Measurements from ENCODE around the gene VWA5A.
"Not testable (repeated sequence)": the region's sequence is repeated elsewhere in the genome, so short reads cannot be mapped to it uniquely, and the experiment has no call there.

Gene VWA5A

DNA sequence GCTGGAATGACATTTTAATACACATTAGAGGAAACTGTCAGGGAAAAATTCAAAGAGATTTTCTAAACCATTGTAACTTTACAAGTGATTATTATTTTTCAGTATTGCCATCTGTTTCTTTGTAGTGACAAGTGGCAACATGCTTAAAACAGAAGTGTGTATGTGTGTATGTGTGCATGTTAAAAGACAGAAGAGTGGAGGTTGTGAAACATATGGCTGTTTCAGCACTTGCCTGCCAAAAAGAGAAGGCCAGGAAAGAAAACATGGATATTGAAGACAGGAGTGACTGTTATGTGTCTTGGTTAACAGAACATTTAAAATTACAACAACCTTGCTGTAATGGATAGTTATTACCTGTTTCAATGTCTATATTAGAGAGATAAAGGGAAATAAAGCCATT, 24.3 kb upstream of the VWA5A start:
- DNase-seq = no peak

DNA sequence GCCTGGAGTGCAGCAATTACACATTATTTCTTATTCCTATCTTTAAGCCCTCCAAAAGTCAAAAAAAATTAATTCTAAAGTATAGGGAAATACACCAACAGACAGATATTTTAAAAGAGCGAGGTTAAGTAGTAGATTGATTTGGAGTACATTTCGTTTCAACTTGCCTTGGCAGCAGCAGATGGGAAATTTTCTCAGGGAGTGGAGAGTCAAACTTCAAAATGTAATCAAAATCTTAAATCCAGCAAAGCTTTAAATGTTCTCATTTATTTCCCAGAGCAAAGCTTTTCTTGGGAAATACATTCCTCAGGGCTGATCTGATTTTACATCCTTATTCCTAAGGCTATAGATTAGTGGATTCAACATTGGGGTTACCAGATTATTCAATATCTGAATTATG, 21.9 kb upstream of the VWA5A start:
- no peak for DNase-seq

GRCh38 chr11:124094731-124095130, 20.5 kb upstream of the VWA5A start:
- DNase-seq = peak in 1 of 51 donors; percentile 23

DNA sequence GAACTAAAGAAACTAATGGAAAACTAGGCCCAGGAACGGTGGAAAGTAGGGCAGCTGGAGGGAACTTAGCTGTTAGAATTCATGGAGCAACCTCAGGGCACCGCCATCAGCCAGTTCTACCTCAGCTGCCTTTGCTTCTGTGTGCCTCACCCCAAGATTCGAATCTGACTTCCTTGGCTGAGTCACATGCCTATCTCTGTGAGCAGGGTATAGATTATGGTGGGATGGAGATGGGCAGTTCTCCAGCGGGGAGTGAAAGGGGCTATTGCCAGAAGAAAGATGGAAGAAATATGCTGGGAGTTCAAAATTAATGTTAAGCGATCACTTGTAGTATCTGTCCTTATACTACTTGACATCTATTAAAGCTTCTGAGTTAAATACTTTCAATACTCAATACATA, 18.9 kb upstream of the VWA5A start:
- DNase-seq = no peak

- no peak for DNase-seq
Observed at GRCh38 chr11:124098141-124098540, 17.1 kb upstream of the VWA5A start.

DNA sequence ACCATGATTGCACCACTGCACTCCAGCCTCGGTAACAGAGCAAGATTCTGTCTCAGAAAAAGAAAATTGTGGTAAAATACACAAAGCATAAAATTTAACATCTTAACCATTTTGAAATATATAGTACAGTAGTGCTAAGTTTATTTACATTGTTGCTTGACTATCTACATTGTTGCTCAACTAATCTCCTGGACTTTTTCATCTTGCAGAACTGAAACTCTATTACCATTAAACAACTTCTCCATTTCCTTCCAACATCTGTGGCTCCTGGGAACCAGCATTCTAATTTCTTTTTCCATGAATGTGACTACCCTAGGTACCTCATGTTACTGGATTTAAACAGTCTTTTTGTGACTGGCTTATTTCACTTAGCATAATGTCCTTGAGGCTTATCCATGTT, 13.5 kb upstream of the VWA5A start:
- DNase-seq = no peak

DNA sequence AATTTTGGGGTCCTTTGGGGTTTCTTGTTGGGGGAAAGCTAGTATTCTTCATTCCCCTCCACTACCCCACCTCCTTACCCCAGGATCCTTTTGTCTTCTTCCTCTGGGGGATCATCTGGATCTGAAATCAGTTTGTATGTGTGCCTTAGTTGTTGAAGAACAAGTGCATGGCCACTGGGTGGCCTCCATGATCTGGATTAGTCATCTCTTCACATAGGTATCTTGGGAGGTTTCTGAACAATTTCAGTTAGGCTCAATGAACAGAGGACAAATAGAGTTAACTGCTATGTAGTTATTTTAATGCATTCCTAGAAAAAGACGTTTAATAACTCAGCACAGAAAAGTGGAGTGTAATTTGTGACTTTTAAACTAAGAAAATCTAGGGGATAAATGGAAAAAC, 7.1 kb upstream of the VWA5A start:
- no peak for DNase-seq

DNA sequence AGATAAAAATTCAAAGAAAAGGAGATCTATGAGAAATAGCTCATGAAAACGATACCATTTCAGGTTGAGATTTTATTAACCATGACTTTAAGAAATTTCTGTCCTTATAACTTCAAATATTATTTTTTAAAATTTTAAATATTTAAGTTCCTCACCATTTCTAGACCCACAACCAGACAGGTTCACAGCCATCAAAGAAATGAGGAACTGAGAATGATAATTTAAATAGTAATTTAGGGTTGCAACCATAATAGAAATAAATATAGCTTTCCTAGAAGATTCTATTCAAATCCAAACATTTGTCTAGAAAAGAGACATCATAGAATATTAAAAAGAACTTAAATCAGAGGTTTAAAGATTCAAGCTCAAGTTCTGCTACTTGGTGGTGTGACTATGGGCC, 5.9 kb upstream of the VWA5A start:
- DNase-seq = no peak

DNA sequence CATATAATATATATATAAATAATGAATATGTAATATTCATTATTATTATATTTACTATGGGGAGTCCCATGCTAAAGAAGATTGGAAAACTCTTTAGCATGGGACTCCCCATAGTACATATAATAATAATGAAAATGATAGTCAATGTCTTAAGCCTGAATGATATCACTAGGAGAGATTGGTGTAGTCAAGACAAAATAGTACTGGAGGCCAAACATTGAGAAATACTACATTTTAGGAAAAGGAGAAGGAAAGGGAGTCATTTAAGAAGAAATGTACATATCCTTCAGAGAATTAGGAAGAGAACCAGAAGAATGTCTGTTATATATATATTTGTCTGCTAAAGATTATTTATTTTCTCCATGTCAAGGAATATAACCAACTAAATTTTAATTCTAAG, 5.0 kb upstream of the VWA5A start:
- no peak for DNase-seq

GRCh38 chr11:124113890-124114289, 1.4 kb upstream of the VWA5A start:
- DNase-seq = no peak

DNA sequence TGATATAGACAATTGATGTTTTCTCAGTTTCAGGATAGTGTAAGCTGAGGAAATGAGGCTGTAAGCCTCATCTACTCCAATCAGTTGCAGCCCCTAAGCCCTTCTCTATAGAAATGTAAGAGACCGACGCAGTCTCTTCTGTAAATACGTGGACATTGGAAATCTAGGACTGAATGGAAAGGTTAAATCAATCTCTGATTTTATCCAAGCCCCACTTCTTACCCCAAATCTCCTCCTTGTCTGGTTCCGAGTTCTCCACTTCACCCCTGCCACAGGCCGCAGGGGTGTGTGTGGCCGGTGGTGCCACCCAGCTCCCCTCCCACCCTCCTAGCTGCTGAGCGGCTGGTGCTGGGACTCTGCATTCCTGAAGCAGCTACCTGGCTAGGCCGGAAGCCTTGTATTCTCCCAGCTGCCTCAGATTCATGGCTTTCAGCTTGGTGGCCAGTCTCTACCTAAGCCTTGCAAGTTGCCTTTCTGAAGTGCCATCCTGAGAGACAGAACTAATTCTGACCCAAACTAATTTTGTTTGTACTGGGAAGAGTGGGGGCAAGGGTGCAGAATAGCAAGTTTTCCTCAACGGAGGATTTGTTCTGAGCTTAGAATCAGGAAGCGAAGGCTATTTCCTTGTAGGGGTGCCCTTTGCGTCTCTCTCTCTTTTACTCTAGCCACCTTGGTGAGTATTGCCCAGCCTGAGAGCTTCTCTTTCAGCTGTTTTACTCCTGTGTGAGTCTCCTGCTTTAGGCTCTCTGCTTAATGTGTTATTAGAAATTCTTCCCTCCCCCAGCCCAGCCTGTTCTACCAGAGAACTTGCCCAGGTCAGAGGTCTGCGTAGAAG, 749 bp downstream of the VWA5A start:
- DNase-seq = peak in 9 of 51 donors; percentile 1 to 39 (median 4)

DNA sequence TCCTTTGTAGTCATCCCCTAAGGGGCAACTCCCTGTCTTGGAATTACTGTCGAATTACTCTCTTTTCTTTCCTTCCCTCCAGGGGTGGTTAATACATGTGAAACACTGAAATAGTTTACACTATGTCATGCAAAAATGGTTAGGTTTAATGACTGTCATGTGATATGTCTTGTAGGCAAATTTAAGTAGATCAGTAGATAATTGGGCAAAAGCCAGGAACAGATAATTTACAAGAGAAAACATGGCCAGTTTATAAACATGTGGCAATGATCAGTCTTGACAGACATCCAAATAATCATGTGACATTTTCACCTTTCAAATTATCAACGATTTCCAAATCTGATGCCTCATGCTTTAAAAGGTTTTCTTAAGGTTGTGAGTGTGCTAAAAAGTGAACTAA, 3.9 kb downstream of the VWA5A start:
- DNase-seq = no peak

DNA sequence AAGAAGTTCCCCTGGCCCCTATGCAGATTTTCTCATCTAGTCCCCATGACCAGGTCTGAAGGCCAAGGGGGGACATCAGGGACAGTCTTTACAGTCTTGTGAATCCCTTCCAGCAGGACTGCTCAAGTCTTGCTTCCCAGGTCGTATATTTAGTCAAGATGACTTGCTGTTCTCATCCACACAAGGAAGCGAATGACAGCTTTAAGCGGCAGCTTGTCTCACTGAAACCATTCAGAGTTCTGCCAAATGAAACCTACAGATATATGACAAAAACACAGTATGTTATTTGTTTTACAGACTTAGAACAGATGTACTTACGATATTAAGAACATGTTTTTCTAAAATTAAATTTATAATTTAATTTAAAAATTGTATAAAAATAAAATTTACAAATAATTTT, 5.6 kb downstream of the VWA5A start:
- DNase-seq = no peak

GRCh38 chr11:124122123-124122522, 6.9 kb downstream of the VWA5A start:
- no peak for DNase-seq

- no peak for DNase-seq
Observed at GRCh38 chr11:124123622-124124021, 8.4 kb downstream of the VWA5A start.

DNA sequence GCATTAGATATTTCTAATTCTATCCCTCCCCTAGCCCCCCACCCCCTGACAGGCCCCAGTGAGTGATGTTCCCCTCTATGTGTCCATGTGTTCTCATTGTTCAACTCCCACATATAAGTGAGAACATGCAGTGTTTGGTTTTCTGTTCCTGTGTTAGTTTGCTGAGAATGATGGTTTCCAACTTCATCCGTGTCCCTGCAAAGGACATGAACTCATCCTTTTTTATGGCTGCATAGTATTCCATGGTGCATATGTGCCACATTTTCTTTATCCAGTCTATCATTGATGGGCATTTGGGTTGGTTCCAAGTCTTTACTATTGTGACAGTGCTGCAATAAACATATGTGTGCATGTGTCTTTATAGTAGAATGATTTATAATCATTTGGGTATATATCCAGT, 11.9 kb downstream of the VWA5A start:
- DNase-seq = not testable (repeated sequence)

DNA sequence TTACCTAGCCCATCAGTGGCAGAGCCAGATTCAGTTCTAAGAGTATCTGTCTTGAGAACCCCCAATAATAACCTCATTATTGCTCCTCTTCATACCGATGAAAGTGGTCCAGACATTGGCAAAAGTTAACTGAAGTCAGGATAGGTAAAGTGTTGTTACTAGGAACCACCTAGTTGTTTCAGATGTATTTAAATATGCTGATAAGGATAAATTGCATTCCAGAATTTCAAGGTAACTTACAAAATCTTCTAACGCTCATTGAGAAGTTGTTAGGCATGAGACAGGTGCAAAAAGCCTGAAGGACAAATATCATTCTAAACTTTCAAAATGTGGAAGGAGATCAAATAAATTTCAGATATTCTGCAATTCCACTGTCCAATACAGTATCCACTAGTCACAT, 27.8 kb downstream of the VWA5A start:
- DNase-seq = no peak

GRCh38 chr11:124147951-124148350, 32.7 kb downstream of the VWA5A start:
- DNase-seq = no peak

DNA sequence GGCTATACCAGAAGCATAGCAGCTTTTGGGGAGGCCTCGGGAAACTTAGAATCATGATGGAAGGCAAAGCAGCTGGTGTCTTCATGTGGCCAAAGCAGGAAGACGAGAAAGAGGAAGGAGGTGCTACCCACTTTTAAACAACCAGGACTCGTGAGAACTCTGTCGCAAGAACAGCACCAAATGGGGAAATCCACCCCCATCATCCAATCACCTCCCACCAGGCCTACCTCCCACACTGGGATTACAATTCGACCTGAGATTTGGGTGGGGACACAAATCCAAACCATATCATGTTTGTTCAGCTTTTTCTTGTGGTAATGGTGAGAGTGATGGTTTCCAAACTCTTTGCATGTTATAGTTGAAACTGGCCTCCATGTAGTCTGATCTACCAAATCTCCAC, 35.4 kb downstream of the VWA5A start:
- DNase-seq = no peak

GRCh38 chr11:124152770-124153407, 37.6 kb downstream of the VWA5A start:
- DNase-seq = no peak

GRCh38 chr11:124153821-124154220, 38.6 kb downstream of the VWA5A start:
- no peak for DNase-seq

DNA sequence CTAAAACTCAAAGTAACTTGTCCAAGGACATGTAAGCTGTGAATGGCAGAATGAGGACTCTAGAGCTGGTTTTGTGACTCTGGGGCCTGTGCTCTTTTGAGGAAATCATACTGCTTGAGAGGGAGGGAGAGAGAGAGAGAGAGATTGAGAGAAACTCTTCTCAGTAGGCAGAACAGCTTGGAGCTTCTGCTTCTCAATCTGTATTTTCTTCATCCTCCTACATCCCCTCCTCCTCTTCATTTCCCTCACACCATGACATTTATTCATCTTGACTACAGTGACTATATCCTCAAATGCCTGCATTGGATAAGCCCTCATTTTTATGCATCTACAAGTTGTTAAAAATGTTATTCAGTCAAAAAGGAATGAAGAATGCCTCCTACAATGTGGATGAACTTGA, 44.2 kb downstream of the VWA5A start:
- DNase-seq = no peak

DNA sequence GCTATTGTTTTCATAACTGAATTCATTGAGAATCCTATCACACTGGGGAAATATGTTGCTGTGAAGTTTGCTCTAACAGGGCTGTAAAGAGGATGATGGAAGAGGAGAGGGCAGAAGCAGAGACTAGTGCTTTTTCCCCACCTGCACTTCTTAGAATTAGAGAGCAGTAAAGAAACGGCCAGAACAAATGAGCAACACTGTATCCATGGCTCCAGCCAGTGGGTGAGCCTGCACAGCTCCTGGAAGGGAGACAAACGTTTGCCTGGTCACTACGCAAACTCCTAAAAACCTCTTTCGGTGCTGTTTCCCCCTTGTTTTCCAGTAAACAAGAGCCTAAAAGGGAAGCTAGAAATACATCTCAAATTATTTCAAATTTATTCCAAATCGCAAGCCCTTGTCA, 45.7 kb downstream of the VWA5A start:
- no peak for DNase-seq

All from hypothalamus (tissue), 51 donors.